Panc1 (cell line): ENCODE measurements around the gene CPAMD8.

ENCODE experiments used
- CTCF ChIP-seq: fragments of 450-650 bp; IDR thresholded peaks from 2 replicates; pipeline ENCODE4 v1.5.1; 2017; ENCODE audit warnings: mild to moderate bottlenecking
- POLR2AphosphoS5 ChIP-seq: IDR thresholded peaks from 2 replicates; pipeline ENCODE4 v1.6.1; 2012; ENCODE audit warnings: mild to moderate bottlenecking, low read depth, low read length, moderate library complexity
- SIN3A ChIP-seq: IDR thresholded peaks from 2 replicates; pipeline ENCODE4 v1.6.1; 2012; ENCODE audit warnings: low read depth, mild to moderate bottlenecking, low read length, moderate library complexity, borderline replicate concordance; ENCODE audit not compliant: insufficient read depth

DNA sequence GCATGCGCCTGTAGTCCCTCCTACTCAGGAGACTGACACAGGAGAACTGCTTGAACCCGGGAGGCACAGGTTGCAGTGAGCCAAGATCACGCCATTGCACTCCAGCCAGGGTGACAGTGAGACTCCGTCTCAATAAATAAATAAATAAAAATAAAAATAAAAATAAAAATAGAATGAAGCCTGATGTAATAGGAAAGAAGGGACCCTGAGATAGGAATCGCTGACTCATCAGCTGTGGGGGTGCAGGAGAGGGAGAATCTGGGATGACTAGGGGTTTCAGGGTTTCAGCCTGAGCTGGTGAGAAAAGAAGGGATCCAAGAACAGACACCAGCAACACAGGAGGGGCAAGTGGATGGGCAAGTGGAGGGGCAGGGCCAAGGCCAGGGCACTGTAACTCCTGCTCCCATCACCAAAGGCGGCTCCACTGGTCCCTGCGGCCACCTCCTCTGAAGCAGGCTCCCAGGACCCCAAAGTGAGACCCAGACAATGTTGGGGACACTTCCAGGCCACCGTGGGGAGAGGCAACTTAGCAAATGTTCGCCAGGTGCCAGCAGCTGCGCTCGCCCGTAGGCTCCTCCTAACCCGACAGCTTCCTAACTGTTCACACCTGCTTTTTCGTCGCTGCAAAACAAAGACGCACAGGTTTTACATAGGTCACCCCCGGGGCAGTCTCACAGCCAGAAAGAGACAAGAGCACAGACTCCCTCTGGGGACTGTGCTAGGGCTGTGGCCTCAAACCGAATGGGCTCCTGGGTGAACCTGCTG, 47.4 kb upstream of the CPAMD8 start:
- no peak for TF ChIP-seq CTCF
- TF ChIP-seq SIN3A = no peak
- TF ChIP-seq POLR2AphosphoS5 = no peak
